NCI-H2171 (cell line): ENCODE data around the gene NUP93.
"Not testable (repeated sequence)": the region's sequence is repeated elsewhere in the genome, so short reads cannot be mapped to it uniquely, and the experiment has no call there.

Experiments used
- DNase-seq: peaks from one replicate; lab custom pipeline; 2025; lab: John Stamatoyannopoulos, UW

NUP93 gene

DNA sequence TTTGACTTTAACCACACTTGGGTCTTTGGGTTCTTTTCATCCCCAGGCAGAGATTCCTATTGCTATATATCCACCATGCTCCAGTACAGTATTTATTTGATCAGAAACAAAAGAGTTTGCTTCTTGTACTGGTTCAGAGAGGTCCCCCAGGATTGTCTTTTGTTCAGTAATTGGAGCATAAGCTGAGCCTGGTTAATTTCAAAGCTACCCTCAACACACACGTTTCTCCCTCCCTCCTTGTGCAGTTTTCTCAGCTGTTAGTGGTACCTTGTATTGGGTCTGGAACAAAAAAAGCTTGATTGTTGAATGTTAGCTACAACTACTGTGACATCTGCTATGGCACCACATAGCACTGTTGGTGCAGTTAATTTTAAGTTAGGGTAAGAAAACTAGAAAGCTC, 50.0 kb downstream of the NUP93 start:
- no peak for DNase-seq

DNA sequence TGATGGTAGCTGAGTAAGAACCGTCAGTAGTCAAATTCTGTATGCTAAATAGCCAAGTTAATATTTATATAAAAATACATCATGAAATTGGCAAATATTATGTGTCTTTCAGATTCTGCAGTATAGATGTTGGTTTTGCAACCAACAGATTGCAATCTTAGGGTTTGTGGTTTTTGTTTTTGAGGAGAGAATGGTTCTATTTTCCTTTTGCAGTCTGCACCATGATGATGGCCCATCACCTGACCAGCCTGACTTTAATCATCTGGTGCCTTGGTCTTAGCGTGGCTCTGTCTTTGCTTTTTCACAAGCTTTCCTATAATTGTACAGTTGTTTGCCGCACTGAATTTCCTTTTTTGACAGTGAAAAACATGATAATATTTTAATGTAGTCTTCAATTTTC, 50.7 kb downstream of the NUP93 start:
- DNase-seq, result no peak

DNA sequence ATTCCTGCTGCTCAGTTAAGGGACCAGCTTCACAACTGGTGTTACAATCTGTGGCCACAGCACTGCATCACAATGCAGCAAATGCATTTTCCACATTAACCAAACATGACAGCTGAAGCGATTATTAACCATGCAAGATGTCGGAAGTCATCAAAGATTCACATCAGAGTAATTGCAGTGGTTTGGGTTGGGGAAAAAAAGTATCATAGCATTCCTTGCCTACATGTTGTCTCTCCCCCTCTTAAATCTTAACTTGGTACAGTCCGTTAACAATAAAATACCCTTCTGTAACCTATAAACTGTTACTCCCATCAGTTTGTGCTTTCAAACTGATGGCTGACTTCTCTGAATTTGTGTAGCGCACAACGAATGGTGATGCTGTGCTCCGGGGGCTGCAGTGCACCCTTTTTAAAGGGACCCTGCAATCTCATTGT, 51.6 kb downstream of the NUP93 start:
- no peak for DNase-seq

DNA sequence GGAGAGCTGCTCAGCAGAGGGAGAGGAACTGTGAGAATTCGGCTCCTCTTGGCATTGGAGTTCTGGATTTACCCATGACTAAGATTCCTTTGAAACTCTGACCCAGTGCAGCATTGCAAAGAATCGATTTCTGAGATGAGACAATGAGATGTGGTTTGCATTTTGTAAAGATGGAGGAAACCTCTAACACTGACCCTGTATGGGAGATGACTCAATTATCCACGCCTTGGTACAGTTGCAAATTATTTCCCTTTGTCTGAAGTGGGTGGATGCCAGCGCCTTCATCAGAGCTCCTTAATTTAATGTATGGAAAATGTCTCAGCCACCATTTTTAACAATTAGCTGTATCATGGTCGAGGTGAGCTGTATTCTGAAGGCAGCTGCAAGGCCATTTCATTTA, 53.4 kb downstream of the NUP93 start:
- no peak for DNase-seq

DNA sequence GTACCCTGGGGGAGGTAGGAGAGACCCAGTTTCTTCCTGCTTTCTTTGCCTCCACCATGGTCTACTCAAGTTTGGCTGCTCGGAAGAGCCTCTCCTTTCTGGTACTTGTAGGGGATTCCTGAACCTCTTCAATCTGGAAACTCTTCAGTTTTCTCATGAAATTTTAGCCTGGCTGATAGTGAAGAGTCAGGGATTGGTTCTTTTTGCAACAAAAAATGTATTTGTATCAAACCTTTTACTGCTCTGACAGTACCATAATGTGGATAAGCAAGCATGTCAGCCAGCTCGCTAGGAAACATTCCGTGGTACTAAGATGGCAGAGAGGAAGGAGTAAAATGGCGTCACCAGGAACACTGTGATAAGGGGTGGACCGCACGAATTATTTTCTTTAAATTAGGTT, 55.4 kb downstream of the NUP93 start:
- no peak for DNase-seq

DNA sequence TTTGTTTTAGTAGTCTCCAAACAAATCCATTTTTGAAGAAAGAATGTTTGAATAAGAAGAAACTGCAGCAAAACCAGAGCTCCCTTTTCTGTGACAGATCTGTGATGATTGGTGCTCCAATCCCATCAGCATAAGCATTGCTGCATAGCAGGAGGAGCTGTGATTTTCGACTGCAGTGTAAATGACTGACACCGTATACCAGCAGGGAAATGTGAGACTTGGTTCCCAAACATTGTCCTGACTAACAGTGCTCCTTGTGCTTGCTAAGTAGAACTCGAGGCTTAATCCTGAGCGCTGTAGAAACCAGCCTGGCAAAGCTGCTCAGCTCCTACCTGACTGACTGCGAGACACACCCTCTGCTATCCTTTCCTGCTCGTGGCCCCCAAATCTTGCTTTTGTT, 57.2 kb downstream of the NUP93 start:
- no peak for DNase-seq

DNA sequence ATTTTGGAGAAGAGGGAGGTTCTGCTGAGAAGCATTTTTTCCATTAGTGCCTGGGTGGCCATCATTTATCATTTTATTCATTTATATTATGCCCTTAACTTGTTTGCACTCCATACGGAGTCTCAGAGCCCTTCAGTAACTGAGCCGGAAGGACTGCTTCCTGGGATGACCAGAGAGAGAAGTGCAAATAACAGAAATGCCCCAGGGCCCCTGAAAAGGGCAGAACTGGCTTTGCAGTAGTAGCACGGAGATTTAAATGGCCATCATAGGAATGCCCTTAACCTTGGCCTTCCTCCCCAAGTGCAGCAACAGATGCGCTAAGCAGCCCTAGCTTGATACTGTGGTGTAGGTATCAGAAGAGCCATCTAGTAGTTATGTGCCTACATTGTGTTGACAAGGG, 58.5 kb downstream of the NUP93 start:
- DNase-seq, result no peak

DNA sequence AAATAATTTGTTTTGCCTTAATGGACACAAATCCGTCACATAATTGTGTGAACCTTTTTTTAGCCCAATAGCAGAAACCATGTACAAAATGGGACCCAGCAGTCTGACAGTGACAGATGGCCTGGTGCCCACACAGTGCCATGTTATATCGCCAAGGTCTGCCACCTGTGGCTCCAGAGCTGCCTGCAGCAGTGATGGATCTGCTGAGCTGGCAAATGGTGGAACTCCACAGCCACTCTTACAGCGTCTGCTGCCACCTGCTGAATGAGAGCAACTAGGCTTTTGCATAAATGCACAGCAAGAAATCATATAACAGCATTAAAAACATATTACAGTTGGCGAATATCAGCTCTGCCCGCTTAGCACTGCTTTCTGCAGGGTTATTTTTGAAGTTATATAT, 59.4 kb downstream of the NUP93 start:
- peak; percentile 75 for DNase-seq

DNA sequence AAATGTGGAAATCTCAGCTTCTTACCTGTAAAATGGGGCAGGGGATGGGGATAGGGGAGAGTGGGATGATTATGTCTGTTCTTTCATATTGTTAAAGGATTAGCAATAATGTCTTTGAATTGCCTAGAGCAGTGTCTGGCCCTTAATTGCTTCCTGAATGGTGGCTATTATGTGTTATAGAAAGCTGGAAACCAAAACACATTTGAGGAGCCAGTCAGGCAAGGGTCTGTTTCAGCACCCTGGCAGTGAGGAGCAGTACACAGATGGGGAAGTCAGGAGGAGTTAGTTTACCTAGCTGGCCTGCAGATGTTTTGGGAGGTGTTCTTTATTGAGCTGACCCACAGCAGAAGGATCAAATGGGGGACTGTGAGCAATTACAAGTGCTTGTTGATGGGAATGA, 63.0 kb downstream of the NUP93 start:
- no peak for DNase-seq

DNA sequence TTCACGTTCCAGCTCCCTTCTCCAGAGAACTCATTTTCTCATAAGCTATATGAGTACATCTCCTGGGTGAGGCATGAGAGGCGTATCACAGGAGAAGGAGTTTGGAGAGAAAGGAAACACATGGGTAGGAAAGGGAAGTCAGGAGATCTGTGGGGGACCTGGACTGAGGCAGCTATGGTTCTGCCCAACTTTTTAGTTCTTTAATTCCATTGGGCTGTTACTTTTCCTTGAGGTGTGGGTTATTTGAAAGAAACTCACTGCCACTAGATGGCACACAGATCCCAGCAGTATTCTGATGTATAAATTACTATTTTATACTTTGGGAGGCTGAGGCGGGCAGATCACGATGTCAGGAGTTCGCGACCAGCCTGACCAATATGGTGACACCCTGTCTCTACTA, 63.6 kb downstream of the NUP93 start:
- no peak for DNase-seq

DNA sequence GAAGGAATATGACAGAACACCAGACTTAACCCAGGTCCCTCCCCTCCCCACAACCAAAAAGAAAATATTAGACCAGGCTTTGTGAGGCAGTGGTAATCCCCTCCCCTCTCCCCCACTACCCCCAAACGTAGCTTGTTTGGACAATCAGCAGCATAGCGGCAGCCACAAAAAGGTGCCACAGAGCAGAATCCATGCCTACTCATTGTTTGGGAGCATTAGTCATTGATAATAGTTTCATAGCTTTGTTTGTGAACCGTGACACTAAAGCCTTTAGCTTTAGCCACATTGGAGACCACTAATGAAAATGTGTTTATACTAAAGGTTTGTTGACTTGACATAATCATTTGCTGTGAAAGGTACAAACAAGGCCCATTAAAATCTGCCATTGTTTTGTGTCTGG, 65.1 kb downstream of the NUP93 start:
- no peak for DNase-seq

DNA sequence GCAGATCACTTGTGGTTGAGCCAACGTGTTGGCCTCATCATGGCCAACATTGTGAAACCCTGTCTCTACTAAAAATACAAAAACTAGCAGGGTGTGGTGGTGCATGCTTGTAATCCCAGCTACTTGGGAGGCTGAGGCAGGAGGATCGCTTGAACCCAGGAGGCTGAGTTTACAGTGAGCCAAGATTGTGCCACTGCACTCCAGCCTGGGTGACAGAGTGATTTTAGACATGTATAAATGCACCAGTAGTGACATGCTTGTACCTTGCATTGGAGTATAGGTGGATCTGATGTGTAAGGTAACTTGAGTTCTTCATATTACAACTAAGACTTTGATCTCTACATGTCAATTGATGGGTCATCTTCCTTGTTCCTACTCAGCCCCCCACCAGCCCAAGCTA, 67.1 kb downstream of the NUP93 start:
- DNase-seq, result not testable (repeated sequence)

DNA sequence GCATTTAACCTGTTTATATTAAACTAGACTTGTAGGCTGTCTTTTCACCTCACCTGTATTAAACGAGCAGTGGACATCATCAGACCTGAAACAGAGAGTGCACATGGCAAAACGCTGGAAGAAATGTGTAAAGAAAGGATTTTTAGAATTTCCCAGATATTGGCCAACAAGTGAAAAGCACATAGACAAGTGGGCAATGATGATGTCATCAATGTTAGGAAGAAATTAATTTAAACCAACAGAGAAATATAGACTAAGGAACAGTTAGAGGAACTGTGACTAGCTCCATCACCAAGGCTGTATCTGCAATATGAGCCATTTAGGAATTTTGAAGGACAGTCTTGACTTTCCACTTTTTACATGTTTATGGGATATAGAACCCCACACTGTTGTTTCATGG, 67.9 kb downstream of the NUP93 start:
- DNase-seq, result no peak

DNA sequence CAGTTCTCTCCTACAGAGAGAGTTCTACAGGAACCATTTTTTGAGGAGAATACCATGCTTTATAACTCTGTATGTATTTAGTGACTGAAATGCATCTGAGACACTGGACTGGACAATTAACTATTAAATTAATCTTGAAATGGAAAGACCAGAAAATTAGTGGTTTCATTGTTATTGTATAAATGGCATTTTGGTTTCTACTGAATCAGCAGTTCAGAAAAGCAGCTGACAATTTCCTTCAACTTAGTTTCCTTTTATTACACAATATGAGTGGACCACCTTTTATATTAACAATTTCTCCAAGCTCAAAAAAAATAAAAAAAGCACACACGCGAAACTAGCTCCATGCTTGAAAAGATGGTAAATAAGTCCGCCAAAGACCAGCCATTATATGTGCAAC, 69.0 kb downstream of the NUP93 start:
- no peak for DNase-seq

DNA sequence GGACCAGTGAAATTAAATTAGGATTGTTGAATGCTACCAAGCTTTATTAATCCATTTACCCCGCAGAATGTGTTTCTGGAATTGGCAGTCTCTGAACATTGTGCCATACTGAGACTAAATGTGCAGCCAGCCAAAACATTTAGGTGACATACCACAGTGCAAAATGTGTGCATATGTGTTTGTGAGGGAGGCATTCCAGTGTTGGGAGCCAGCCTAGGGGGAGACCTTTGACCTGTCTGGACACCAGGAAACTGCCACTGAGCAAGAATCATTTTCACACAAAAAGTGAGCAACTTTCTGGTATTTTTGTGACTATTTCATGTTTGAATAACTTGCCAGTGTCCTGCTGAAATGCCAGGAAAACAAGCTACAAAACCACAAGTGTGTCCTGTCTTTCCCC, 70.4 kb downstream of the NUP93 start:
- DNase-seq, result no peak

DNA sequence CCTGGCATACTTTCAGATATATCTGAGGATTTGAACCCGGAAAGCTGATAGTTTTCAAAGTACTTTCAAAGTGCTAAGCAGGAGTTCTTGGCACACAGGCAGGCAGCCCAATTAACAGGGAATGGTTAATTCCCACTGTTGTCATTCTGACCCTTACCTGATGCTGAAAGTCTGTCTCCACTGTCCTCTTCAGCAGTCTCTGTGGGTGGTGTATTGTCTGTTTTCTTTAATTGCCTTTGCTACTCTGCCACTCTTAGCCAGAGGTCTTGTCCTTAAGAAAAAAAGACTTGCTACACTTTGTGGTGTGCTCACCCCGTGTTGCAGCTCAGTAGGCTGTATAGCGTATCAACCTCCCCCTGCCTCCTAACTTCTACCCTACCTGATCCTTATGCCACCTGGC, 71.8 kb downstream of the NUP93 start:
- DNase-seq, result no peak

DNA sequence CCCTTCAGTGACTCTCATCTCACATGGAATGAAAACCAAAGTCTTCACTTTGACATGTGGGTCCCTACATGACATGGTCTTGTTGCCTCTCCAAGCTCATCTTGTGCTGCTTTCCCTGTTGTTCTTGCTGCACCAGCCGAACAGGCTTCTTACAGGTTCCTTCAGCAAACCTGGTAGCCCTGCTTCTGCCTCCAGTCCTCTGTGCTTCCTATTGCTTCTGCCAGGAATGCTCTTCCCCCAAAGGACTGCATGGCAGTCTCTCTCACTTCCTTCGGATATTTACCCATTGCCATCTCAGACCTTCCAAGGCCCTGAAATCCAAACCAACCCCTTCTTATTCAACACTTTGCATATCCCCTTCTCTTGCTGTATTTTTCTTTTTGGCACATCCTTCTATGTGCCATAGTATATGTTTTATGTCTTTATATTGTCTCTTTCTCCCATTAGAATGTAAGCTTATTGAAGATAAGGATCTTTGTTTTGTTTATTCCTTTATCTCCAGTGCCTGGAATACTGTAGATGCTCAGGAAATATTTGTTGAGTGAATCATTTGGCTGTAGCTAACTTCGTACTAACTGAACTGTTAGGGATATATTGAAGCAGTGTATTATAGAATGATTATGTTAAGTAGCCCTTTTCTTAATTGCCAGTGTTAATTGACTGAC, 77.2 kb downstream of the NUP93 start:
- no peak for DNase-seq

DNA sequence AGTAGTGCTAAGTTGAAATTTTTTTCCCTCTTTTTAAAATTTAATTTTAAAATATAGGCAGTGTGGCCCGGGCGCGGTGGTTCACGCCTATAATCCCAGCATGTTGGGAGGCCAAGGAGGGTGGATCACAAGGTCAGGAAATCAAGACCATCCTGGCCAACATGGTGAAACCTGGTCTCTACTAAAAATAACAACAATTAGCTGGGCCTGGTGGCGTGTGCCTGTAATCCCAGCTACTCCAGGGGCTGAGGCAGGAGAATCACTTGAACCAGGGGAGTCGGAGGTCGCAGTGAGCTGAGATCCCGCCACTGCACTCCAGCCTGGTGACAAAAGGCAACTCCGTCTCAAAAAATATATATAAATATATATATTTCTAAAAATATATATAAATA, 77.7 kb downstream of the NUP93 start:
- not testable (repeated sequence) for DNase-seq

DNA sequence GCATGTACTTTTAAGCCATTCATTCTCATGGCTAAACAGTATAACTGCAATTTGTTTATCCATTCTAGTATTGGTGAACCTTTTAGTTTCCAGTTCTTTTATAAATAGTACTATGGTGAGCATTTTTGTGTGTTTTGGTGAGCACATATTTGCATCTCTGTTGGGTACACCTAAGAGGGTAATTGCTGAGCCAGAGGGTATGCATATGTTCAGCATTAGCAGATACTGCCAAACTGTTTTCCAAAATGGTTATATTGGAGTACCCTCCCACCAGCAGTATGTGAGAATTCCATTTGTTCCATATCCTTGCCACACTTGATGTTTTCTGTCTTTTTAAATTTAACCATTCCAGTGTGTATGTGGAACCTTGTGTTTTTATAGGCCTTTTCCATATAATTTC, 81.0 kb downstream of the NUP93 start:
- no peak for DNase-seq

DNA sequence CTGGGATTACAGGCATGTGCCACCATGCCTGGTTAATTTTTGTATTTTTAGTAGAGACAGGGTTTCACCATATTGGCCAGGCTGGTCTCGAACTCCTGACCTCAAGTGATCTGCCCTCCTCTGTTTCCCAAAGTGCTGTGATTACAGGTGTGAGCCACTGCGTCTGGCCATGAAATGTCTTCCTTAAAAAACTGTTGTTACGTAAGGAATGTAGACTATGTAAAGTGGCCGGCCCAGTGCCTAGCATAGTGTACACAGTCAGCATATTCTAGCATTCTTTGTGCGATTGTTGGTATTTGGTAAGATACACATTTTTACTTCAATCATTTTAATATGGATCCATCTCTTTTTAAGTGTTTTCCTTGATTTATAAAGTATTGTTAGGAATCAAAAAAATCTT, 81.7 kb downstream of the NUP93 start:
- not testable (repeated sequence) for DNase-seq

DNA sequence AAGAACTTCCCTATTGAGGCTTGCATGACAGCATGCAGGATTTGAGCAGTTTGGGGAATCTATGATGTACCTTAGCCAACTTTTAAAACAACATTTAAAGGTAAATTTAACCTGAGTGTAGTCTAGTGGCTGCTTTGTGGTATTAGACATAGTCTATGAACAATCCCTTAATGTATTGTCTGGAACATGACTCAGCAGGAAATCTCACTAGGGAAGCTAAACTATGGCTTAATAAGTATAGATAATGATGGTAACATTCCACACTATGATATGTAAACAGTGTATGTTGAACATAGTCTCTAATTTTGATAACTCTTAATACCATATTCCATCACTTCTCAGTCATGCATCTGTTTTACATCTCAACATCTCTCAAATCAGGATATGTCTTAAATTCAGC, 83.0 kb downstream of the NUP93 start:
- DNase-seq, result no peak

DNA sequence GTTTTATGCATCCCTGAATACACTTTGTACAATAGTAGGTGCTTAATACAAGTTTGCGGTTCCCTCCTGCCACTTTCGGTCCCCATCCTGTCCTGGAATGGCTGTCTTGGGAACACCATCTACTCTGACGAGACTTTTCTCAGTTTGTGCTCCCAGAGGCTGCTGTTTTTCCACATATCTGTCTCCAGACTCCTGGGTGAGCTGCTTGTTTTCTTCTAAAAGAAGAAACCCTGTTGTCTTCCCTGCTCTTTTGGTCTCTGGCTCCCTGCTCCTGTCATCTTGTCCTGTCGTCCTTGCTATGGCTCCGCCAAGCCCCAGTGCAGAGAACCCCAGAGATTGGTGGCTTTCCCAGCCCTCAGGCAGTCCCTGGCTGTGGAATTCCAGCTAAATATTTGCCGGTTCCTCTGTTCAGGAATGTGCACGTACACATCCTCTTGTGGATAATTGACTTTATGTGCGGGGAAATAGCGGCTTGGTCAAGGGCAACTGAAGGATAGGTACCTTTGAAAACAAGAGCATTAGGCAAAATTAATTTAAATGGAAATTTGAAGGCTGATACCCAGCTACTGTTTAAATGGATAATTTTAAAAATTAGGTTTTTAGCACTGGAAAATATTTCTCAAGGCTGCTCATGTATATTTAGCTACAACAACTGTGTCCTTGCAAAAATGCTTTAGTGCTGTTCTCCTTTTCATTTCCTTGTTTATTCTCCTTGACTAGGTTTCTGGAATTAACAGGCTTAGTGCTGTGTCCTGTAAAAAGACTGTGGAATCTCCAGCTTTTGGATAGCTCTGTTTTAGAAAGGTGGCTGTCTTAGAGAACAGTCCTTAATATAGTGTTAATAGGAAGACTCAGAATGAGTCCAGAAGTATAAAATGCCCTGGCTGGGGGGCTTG, 84.9 kb downstream of the NUP93 start:
- no peak for DNase-seq

DNA sequence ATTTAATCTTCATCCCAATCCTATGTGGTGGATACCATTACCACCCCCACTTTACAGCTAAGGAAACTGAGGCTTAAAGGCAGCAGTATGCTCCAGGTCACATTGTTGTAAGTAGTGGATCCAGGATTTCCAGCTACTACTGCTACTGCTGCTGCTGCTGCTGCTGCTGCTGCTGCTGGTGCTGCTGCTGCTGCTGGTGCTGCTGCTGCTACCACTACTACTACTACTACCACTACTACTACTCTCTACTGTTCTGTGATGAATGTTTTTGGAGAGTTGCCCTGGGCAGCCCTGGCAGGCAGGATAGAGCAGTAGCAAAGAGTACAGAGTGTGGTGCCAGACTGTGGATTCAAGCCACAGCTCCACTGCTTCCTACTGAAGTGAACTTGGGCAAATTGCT, 85.8 kb downstream of the NUP93 start:
- no peak for DNase-seq

DNA sequence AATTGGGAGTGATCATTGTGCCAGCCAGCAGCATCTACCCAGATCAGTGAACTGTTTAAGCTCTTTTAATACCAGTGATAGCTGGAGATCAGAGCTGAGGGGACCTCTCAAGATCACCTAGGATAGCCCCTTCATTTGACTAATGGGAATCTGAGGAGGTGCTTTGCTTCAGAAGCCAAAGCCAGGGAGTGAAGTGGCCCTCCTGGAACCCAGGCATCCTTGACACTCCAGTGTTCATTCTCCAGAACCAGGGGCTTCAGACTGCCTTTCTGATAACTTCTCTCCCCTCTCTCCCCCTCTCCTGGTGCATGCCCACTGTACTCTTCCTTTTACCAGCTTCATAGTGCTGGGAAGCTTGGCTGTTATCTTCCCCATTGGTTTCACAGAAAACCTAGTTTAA, 87.1 kb downstream of the NUP93 start:
- no peak for DNase-seq
